ENCODE results near the gene MACROD1.

Gene MACROD1

GRCh38 chr11:64027651-64028397, 138.1 kb downstream of the MACROD1 start:
- H3K4me3 ChIP-seq (ENCODE audit: low read depth, low read length): no peak overlapping the region
- TF ChIP-seq CTCF (IDR thresholded peaks at IDR 0.05; ENCODE audit: low read depth, low read length): no peak

- TF ChIP-seq CTCF (IDR thresholded peaks at IDR 0.05; ENCODE audit: low read depth, low read length): no peak
Measured at GRCh38 chr11:64026575-64027205, 139.2 kb downstream of the MACROD1 start.

GRCh38 chr11:64025205-64025604, 140.7 kb downstream of the MACROD1 start:
- no peak overlapping the region for H3K4me3 ChIP-seq (ENCODE audit: low read depth, low read length)
- TF ChIP-seq CTCF (IDR thresholded peaks at IDR 0.05; ENCODE audit: low read depth, low read length): no peak

More at GRCh38 chr11:64026575-64027205, 139.2 kb downstream of the MACROD1 start:
- H3K4me3 ChIP-seq (ENCODE audit: low read depth, low read length): no peak overlapping the region

GRCh38 chr11:64023712-64024710, 141.9 kb downstream of the MACROD1 start:
- no peak overlapping the region for H3K4me3 ChIP-seq (ENCODE audit: low read depth, low read length)
- no peak for TF ChIP-seq CTCF (IDR thresholded peaks at IDR 0.05; ENCODE audit: low read depth, low read length)

GRCh38 chr11:64022125-64022784, 143.7 kb downstream of the MACROD1 start:
- no peak for TF ChIP-seq CTCF (IDR thresholded peaks at IDR 0.05; ENCODE audit: low read depth, low read length)
- H3K4me3 ChIP-seq (ENCODE audit: low read depth, low read length): no peak overlapping the region

- TF ChIP-seq CTCF (IDR thresholded peaks at IDR 0.05; ENCODE audit: low read depth, low read length): no peak
- H3K4me3 ChIP-seq (ENCODE audit: low read depth, low read length): no peak overlapping the region
Measured at GRCh38 chr11:64021757-64022093, 144.2 kb downstream of the MACROD1 start.
